Ovary (tissue), 3 donors: Measurements from ENCODE around the gene PLAA.

Experiments used
- CTCF ChIP-seq, 3 donors: fragments of 450-650 bp in 2 of 3; fragments of 200-600 bp in 1 of 3; IDR thresholded peaks; one replicate each; pipeline versions ENCODE4 v1.5.1 to v1.8.0; 2016 to 2022; ENCODE audit warnings: antibody characterized with exemption in 3 of 3, mild to moderate bottlenecking in 1 of 3
- EP300 ChIP-seq: sonication (generic); formaldehyde crosslinking; IDR thresholded peaks from one replicate; pipeline ENCODE4 v1.6.1; 2017; ENCODE audit warnings: antibody characterized with exemption
- POLR2A ChIP-seq: fragments of 450-650 bp; IDR thresholded peaks from one replicate; pipeline ENCODE4 v1.6.1; 2017; ENCODE audit warnings: antibody characterized with exemption, mild to moderate bottlenecking, moderate library complexity
- donor health status: DM: no; HTN: no; CAD: no.

GRCh38 chr9:26893030-26893676 is 53.9 kb downstream of the PLAA start:
- no peak for TF ChIP-seq POLR2A
- no peak for TF ChIP-seq CTCF (IDR thresholded peaks at IDR 0.05)
- TF ChIP-seq EP300, result peak; percentile 4
